Vagina (tissue), 2 donors: ENCODE data around the gene MAGEL2. TPM values are rescaled to one million over a fixed set of nuclear protein-coding genes. Genes with fewer than 3 reads are reported as not detected.

ENCODE experiments used
- DNase-seq, 2 donors: peaks; one replicate each; pipeline ENCODE4 v3.0.0-alpha.2; 2017; ENCODE audit errors: extremely low spot score in 2 of 2
- H3K27ac ChIP-seq: fragments of 200-600 bp; sonication (generic); one replicate; pipeline ENCODE4 v1.5.1; 2019
- H3K27me3 ChIP-seq: fragments of 200-600 bp; sonication (generic); one replicate; pipeline ENCODE4 v1.5.1; 2019
- H3K36me3 ChIP-seq, 2 donors: fragments of 200-600 bp; sonication (generic); one replicate each; pipeline ENCODE4 v1.5.1; 2017 to 2019
- H3K4me1 ChIP-seq: fragments of 200-600 bp; sonication (generic); one replicate; pipeline ENCODE4 v1.5.1; 2019
- H3K4me3 ChIP-seq, 2 donors: fragments of 200-600 bp; sonication (generic); 1 replicate in 1 of 2; 2 replicates in 1 of 2; pipeline ENCODE4 v1.5.1; 2016 to 2019
- H3K9me3 ChIP-seq: fragments of 200-600 bp; sonication (generic); one replicate; pipeline ENCODE4 v1.5.1; 2019
- CTCF ChIP-seq, 3 experiments: fragments of 450-650 bp in 2 of 3; fragments of 200-600 bp in 1 of 3; sonication (generic) in 1 of 3; IDR thresholded peaks; one replicate each; pipeline ENCODE4 v1.5.1; 2017 to 2019; ENCODE audit warnings: antibody characterized with exemption in 3 of 3, mild to moderate bottlenecking in 2 of 3, moderate library complexity in 2 of 3
- POLR2A ChIP-seq, 2 donors: fragments of 450-650 bp; IDR thresholded peaks; one replicate each; pipeline ENCODE4 v1.6.1; 2017; ENCODE audit warnings: antibody characterized with exemption in 2 of 2, mild to moderate bottlenecking in 2 of 2, moderate library complexity in 2 of 2
- POLR2AphosphoS5 ChIP-seq, 2 donors: sonication (generic); formaldehyde crosslinking; IDR thresholded peaks; one replicate each; pipeline ENCODE4 v1.9.0; 2017; ENCODE audit warnings: antibody characterized with exemption in 2 of 2, mild to moderate bottlenecking in 2 of 2, low read depth in 1 of 2; ENCODE audit not compliant: insufficient read depth in 1 of 2
- intact Hi-C: fragments of 100-400 bp; cut with DNase I; formaldehyde crosslinking; loops from one replicate; pipeline ENCODE4 v1.15.1; 2023
- total RNA-seq: library from RNA; depleted of rRNA; stranded (reverse); fragments of >200 nt; gene quantifications from one replicate; pipeline ENCODE4 v1.2.3, GENCODE V29; 2016

The MAGEL2 gene
- total RNA-seq, 1 donor from 2014 or later: 2.0 TPM

DNA sequence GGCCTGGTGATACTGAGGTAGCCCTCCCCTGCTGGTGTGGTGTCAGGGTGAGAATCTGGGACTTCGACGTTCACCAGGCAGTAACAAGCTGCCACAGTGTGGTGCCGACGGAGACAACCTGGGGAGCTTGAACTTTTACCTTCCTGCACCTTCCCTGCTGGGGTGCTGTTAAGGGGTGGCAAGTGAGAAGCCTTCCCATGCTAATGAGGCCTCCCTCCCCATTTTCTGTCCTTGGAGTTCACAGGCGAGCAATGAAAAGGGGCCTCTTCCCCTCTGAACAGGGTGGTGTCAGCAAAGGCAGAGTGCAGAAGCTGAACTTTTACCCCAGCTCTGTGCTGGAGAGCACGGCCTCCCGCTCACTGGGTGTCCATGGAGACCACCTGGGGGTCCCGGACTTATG lies 13.5 kb downstream of the MAGEL2 start:
- no peak overlapping the region for H3K4me3 ChIP-seq
- intact Hi-C loops: no loop called here

DNA sequence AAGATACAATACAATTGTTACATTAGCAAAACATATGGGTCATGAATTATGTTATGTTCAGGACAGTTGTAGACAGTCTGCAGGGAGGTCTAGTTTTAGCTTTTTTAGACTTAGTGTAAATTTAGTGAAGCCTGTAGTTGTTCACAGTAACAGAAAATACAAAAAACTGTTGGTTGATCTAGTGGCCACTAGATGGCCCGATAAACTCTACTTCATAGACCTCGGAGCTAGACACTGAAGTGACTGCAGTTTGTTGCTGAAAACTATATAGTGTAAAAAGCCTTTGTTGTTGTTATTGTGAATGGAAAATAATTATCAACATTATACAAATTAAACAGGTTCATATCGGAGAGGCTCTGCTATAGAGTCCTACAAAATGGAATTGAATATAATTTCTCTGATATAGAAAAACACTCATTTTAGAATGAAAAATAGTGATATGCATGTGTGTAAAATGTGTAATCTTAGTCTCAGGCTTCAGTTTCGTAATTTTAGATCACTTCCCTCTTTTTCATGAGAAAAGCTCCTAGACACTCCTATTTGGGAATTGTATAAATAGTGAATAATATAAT lies 18.3 kb downstream of the MAGEL2 start:
- H3K4me1 ChIP-seq: no peaks in the 10 kb centered on the region
- H3K36me3 ChIP-seq: no peaks in the 10 kb centered on the region
- no peaks in the 10 kb centered on the region for H3K27me3 ChIP-seq
- no peak for DNase-seq
- H3K27ac ChIP-seq: no peak overlapping the region
- no peak overlapping the region for H3K4me3 ChIP-seq
- no peak for TF ChIP-seq CTCF (IDR thresholded peaks at IDR 0.05)
- TF ChIP-seq POLR2AphosphoS5 (IDR thresholded peaks at IDR 0.05; ENCODE audit: insufficient read depth in 1 of 2, low read depth in 1 of 2): no peak
- TF ChIP-seq POLR2A (IDR thresholded peaks at IDR 0.05): no peak
- intact Hi-C loops: no loop called here
- no peaks in the 10 kb centered on the region for H3K9me3 ChIP-seq

More for the DNA sequence above, 13.5 kb downstream of the MAGEL2 start:
- Histone ChIP-seq H3K27me3 (no peaks in the 10 kb centered on the region), H3K4me1 (no peaks in the 10 kb centered on the region), H3K9me3 (no peaks in the 10 kb centered on the region), H3K27ac (no peak overlapping the region), H3K36me3 (no peaks in the 10 kb centered on the region)
- no peak for TF ChIP-seq CTCF (IDR thresholded peaks at IDR 0.05)
- no peak for TF ChIP-seq POLR2A (IDR thresholded peaks at IDR 0.05)
- TF ChIP-seq POLR2AphosphoS5 (IDR thresholded peaks at IDR 0.05; ENCODE audit: insufficient read depth in 1 of 2, low read depth in 1 of 2): no peak
- no peak for DNase-seq

DNA sequence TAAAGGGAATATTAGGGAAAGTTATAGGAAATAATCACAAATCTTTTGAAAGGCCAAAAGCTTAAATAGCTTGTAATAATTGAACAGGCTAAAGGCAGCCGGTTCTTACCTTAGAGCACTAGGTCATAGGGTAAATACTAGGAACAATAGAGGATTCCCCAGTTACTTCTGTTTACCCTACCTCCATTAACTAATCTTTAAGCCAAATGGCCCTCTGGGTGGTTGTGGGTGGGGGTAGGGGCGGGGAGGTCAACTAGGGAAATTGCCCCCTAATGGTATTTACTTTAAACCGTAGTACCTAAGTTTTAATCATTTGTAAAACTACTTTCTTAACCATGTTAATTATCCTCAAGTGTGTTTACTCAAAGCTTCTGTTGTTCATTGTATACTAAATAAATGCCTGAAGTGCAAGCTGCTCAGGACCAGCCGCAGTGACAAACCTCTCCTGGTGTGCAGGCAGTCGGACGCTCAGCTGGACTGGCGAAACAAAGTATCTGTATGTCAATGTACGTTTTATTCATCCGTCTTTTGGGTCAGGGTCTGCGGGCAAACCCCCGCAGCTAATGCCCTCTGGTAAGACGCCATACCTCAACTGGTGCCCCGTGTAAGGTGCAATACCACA lies 18.9 kb downstream of the MAGEL2 start:
- Histone ChIP-seq H3K4me1 (no peaks in the 10 kb centered on the region), H3K36me3 (no peaks in the 10 kb centered on the region), H3K27ac (no peak overlapping the region), H3K27me3 (no peaks in the 10 kb centered on the region), H3K9me3 (no peaks in the 10 kb centered on the region), H3K4me3 (no peak overlapping the region)
- intact Hi-C loops: no loop called here
- TF ChIP-seq POLR2A (IDR thresholded peaks at IDR 0.05) (no peak), POLR2AphosphoS5 (IDR thresholded peaks at IDR 0.05; ENCODE audit: insufficient read depth in 1 of 2, low read depth in 1 of 2) (no peak), CTCF (IDR thresholded peaks at IDR 0.05) (no peak)
- no peak for DNase-seq

DNA sequence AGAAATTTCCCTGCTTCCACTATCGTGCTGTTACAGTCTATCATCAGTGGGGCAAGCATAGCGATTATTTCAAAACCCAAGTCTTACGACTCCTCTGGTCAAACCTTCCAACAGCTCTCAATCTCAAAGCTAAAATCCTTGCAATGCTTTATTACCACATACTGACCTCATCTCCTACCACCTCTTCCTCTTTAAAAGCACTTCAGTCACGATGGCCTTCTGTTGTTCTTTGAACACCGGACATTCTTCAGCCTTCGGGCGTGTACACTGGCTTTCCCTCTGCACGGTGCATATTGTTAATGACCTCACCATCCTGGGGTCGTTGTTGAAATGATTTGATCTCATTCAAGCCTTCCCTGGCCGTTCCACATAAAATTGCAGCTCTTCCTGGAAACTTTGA lies 31.1 kb downstream of the MAGEL2 start:
- Histone ChIP-seq H3K4me1 (no peaks in the 10 kb centered on the region), H3K27me3 (no peaks in the 10 kb centered on the region), H3K27ac (no peak overlapping the region), H3K9me3 (no peaks in the 10 kb centered on the region), H3K36me3 (no peaks in the 10 kb centered on the region), H3K4me3 (no peak overlapping the region)
- intact Hi-C loops: no loop called here
- TF ChIP-seq POLR2AphosphoS5 (IDR thresholded peaks at IDR 0.05; ENCODE audit: insufficient read depth in 1 of 2, low read depth in 1 of 2) (no peak), POLR2A (IDR thresholded peaks at IDR 0.05) (no peak), CTCF (IDR thresholded peaks at IDR 0.05) (no peak)
- no peak for DNase-seq

GRCh38 chr15:23606226-23606625 lies 41.4 kb downstream of the MAGEL2 start:
- no peaks in the 10 kb centered on the region for H3K36me3 ChIP-seq
- intact Hi-C loops: no loop called here
- H3K27me3 ChIP-seq: no peaks in the 10 kb centered on the region
- H3K27ac ChIP-seq: no peak overlapping the region
- no peaks in the 10 kb centered on the region for H3K9me3 ChIP-seq
- no peak overlapping the region for H3K4me3 ChIP-seq
- no peak for TF ChIP-seq CTCF (IDR thresholded peaks at IDR 0.05)
- TF ChIP-seq POLR2AphosphoS5 (IDR thresholded peaks at IDR 0.05; ENCODE audit: insufficient read depth in 1 of 2, low read depth in 1 of 2): no peak
- no peak for DNase-seq
- no peaks in the 10 kb centered on the region for H3K4me1 ChIP-seq
